HCT116 (cell line): ENCODE data around the gene ANO2. TPM values are rescaled to one million over a fixed set of nuclear protein-coding genes. Genes with fewer than 3 reads are reported as not detected.

Experiments
- ATAC-seq: fragments of 200-7000 bp; cut with Tn5 transposase; 2 replicates; pipeline ENCODE4 v1.9.1; 2020; ENCODE audit warnings: mild to moderate bottlenecking, moderate library complexity
- BruUV-seq: library from RNA; stranded (reverse); fragments of 400-500 nt; replicated peaks from 2 replicates; lab custom pipeline; 2021; lab: Mats Ljungman, UMichigan
- CTCF ChIA-PET: fragments of 300-600 bp; sonication (Branson Sonifier 250); formaldehyde crosslinking; loops from one replicate; lab custom pipeline; 2021; ENCODE audit warnings: antibody characterized with exemption; lab: Charles Lee
- POLR2A ChIA-PET: fragments of 300-600, 350-600 bp; sonication (Branson Sonifier 250); formaldehyde crosslinking; loops from one replicate; lab custom pipeline; 2021; ENCODE audit warnings: antibody characterized with exemption; lab: Charles Lee
- RAD21 ChIA-PET, 2 experiments: fragments of 300-600 bp; sonication (Branson Sonifier 250); formaldehyde crosslinking; loops; one replicate each; lab custom pipeline; 2023; ENCODE audit warnings: low total read pairs in 2 of 2; ENCODE audit not compliant: uncharacterized antibody in 2 of 2, unreplicated experiment in 2 of 2, low non-redundant PET in 1 of 2; lab: Charles Lee
- DNase-seq: peaks from one replicate; pipeline ENCODE4 v3.0.0-alpha.2; 2010; ENCODE audit warnings: low read depth, low spot score
- H2AFZ ChIP-seq: fragments of 200-600 bp; shearing (Covaris generic), sonication (generic); 2 replicates; pipeline ENCODE4 v1.6.1; 2017; ENCODE audit warnings: low read depth, mixed run types, mixed read lengths, antibody characterized with exemption, low read length; ENCODE audit not compliant: poor library complexity, severe bottlenecking
- H3K27ac ChIP-seq: 2 replicates; pipeline ENCODE4 v1.5.1; 2012; ENCODE audit warnings: low read depth, low read length
- H3K27me3 ChIP-seq: fragments of 200-600 bp; sonication (generic); 2 replicates; pipeline ENCODE4 v1.6.1; 2016; ENCODE audit warnings: mixed run types, low read length, mixed read lengths; ENCODE audit not compliant: insufficient read depth
- H3K36me3 ChIP-seq, 2 experiments: fragments of 200-500 bp in 1 of 2; fragments of 200-600 bp in 1 of 2; sonication (Bioruptor generic) in 1 of 2; sonication (generic) in 1 of 2; 2 replicates each; pipeline versions ENCODE4 v1.5.1 to v1.6.1; 2014 to 2016; ENCODE audit warnings: low read length in 2 of 2, inconsistent platforms in 1 of 2, mixed read lengths in 1 of 2, mixed run types in 1 of 2; ENCODE audit not compliant: insufficient read depth in 2 of 2, control insufficient read depth in 1 of 2
- H3K4me1 ChIP-seq, 2 experiments: fragments of 200-600 bp in 1 of 2; sonication (generic) in 1 of 2; 2 replicates each; pipeline versions ENCODE4 v1.5.1 to v1.6.1; 2012 to 2017; ENCODE audit warnings: low read length in 2 of 2, inconsistent platforms in 1 of 2, mild to moderate bottlenecking in 1 of 2, mixed read lengths in 1 of 2, mixed run types in 1 of 2, moderate library complexity in 1 of 2; ENCODE audit not compliant: insufficient read depth in 2 of 2, control insufficient read depth in 1 of 2
- H3K4me2 ChIP-seq: fragments of 200-600 bp; sonication (generic); 2 replicates; pipeline ENCODE4 v1.6.1; 2017; ENCODE audit warnings: mixed run types, low read length, mixed read lengths
- H3K4me3 ChIP-seq, 2 experiments: fragments of 200-600 bp in 1 of 2; sonication (generic) in 1 of 2; replicated peaks in 1 of 2; 2 replicates each; pipeline ENCODE4 v1.5.1; 2011 to 2016; ENCODE audit warnings: low read length in 2 of 2, control low read depth in 1 of 2, low read depth in 1 of 2, mild to moderate bottlenecking in 1 of 2, mixed read lengths in 1 of 2, mixed run types in 1 of 2
- H3K79me2 ChIP-seq: fragments of 200-600 bp; sonication (generic); 2 replicates; pipeline ENCODE4 v1.6.1; 2017; ENCODE audit warnings: mild to moderate bottlenecking, mixed run types, low read length, moderate library complexity, mixed read lengths; ENCODE audit not compliant: insufficient read depth
- H3K9ac ChIP-seq: fragments of 200-600 bp; sonication (generic); 2 replicates; pipeline ENCODE4 v1.6.1; 2016; ENCODE audit warnings: low read length, mixed read lengths
- H3K9me2 ChIP-seq: fragments of 200-600 bp; sonication (generic), shearing (Covaris generic); 2 replicates; pipeline ENCODE4 v1.6.1; 2017; ENCODE audit warnings: mixed run types, mild to moderate bottlenecking, moderate library complexity; ENCODE audit not compliant: insufficient read depth
- H3K9me3 ChIP-seq, 2 experiments: fragments of 200-500 bp in 1 of 2; fragments of 200-600 bp in 1 of 2; sonication (Bioruptor generic) in 1 of 2; sonication (generic) in 1 of 2; 2 replicates each; pipeline ENCODE4 v1.6.1; 2014 to 2017; ENCODE audit warnings: low read length in 2 of 2, mixed read lengths in 2 of 2, inconsistent platforms in 1 of 2, low read depth in 1 of 2, mild to moderate bottlenecking in 1 of 2, mixed run types in 1 of 2, moderate library complexity in 1 of 2; ENCODE audit not compliant: control insufficient read depth in 1 of 2, insufficient read depth in 1 of 2
- H4K20me1 ChIP-seq: fragments of 200-600 bp; sonication (generic), shearing (Covaris generic); 2 replicates; pipeline ENCODE4 v1.6.1; 2017; ENCODE audit warnings: mixed run types, mild to moderate bottlenecking, moderate library complexity; ENCODE audit not compliant: insufficient read depth
- EZH2phosphoT487 ChIP-seq: fragments of 200-600 bp; IDR thresholded peaks from 2 replicates; pipeline ENCODE4 v1.6.1; 2018; ENCODE audit warnings: antibody characterized with exemption, borderline replicate concordance
- JUND ChIP-seq: IDR thresholded peaks from 2 replicates; pipeline ENCODE4 v1.6.1; 2012
- SP1 ChIP-seq: IDR thresholded peaks from 2 replicates; pipeline ENCODE4 v1.6.1; 2012; ENCODE audit warnings: low read depth
- SRF ChIP-seq: IDR thresholded peaks from 2 replicates; pipeline ENCODE4 v1.6.1; 2012; ENCODE audit warnings: low read depth
- ZNF274 ChIP-seq: fragments of 200-500 bp; sonication (Bioruptor generic); IDR thresholded peaks from 2 replicates; pipeline ENCODE4 v1.6.1; 2014; ENCODE audit warnings: mild to moderate bottlenecking, low read depth, low read length, inconsistent platforms
- intact Hi-C: fragments of 100-400 bp; cut with micrococcal nuclease; formaldehyde crosslinking; loops from 2 replicates; pipeline ENCODE4 v1.10.0; 2022
- total RNA-seq: library from RNA; stranded (reverse); gene quantifications from one replicate; pipeline ENCODE4 v1.2.1, GENCODE V29; 2021; ENCODE audit not compliant: unreplicated experiment
- TF ChIP-seq, protein P1 (sequence below), 3 experiments: fragments of 200-600 bp in 1 of 3; sonication (generic) in 1 of 3; IDR thresholded peaks in 2 of 3; conservative IDR thresholded peaks in 1 of 3; 2 replicates each; pipeline ENCODE4 v1.5.1; 2012 to 2017; ENCODE audit warnings: low read depth in 2 of 3, low read length in 2 of 3, antibody characterized with exemption in 1 of 3, borderline replicate concordance in 1 of 3, control low read depth in 1 of 3, mild to moderate bottlenecking in 1 of 3, mixed read lengths in 1 of 3, mixed run types in 1 of 3, moderate library complexity in 1 of 3; ENCODE audit not compliant: insufficient read depth in 1 of 3

The ANO2 gene
- total RNA-seq, 1 experiment from 2014 or later = not detected

DNA sequence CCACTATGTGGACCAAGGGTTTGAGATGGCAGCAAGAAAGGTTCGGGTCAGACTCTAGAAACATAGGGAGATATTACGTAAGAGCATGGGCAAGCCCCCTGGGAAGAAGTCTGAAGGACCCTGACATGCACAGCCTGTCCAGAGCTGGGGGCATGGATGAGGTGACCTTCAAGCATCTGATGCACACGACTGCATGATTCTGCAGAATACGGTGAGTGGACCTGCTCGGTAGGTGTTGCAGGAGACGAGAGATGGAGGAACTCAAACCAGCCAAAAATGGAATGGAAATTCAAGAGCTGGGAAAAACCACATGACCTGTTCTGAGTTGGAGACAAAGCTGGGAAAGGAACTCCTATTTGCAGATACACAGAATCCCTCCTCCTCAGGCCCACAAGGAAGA, 43.6 kb downstream of the ANO2 start:
- RAD21 ChIA-PET = no interaction called here
- H3K36me3 ChIP-seq = no peaks in the 10 kb centered on the region
- H3K4me3 ChIP-seq = no peak overlapping the region
- no TSS peak for BruUV-seq
- CTCF ChIA-PET = no interaction called here
- no peak for ATAC-seq
- H3K9me2 ChIP-seq = no peaks in the 10 kb centered on the region
- no peak overlapping the region for H3K9ac ChIP-seq
- TF ChIP-seq JUND = no peak
- TF ChIP-seq, protein P1, sequence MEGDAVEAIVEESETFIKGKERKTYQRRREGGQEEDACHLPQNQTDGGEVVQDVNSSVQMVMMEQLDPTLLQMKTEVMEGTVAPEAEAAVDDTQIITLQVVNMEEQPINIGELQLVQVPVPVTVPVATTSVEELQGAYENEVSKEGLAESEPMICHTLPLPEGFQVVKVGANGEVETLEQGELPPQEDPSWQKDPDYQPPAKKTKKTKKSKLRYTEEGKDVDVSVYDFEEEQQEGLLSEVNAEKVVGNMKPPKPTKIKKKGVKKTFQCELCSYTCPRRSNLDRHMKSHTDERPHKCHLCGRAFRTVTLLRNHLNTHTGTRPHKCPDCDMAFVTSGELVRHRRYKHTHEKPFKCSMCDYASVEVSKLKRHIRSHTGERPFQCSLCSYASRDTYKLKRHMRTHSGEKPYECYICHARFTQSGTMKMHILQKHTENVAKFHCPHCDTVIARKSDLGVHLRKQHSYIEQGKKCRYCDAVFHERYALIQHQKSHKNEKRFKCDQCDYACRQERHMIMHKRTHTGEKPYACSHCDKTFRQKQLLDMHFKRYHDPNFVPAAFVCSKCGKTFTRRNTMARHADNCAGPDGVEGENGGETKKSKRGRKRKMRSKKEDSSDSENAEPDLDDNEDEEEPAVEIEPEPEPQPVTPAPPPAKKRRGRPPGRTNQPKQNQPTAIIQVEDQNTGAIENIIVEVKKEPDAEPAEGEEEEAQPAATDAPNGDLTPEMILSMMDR (IDR thresholded peaks at IDR 0.05 in 2 of 3, conservative IDR thresholded peaks at IDR 0.05 in 1 of 3; ENCODE audit: borderline replicate concordance in 1 of 3, insufficient read depth in 1 of 3, low read depth in 2 of 3, low read length in 2 of 3) = no peak
- no peak for TF ChIP-seq ZNF274
- no peak for TF ChIP-seq EZH2phosphoT487
- TF ChIP-seq SRF = no peak
- no peak for DNase-seq
- H4K20me1 ChIP-seq = no peaks in the 10 kb centered on the region
- no peak overlapping the region for H3K27ac ChIP-seq
- POLR2A ChIA-PET = no interaction called here
- no peak overlapping the region for H2AFZ ChIP-seq
- no peak overlapping the region for H3K4me2 ChIP-seq
- no peaks in the 10 kb centered on the region for H3K9me3 ChIP-seq
- 0 out of 2 replicates have a peak, but pooled peaks cover 4% of the 10 kb centered on the region for H3K27me3 ChIP-seq
- intact Hi-C loops = no loop called here
- no peaks in the 10 kb centered on the region for H3K79me2 ChIP-seq
- H3K4me1 ChIP-seq = no peaks in the 10 kb centered on the region

DNA sequence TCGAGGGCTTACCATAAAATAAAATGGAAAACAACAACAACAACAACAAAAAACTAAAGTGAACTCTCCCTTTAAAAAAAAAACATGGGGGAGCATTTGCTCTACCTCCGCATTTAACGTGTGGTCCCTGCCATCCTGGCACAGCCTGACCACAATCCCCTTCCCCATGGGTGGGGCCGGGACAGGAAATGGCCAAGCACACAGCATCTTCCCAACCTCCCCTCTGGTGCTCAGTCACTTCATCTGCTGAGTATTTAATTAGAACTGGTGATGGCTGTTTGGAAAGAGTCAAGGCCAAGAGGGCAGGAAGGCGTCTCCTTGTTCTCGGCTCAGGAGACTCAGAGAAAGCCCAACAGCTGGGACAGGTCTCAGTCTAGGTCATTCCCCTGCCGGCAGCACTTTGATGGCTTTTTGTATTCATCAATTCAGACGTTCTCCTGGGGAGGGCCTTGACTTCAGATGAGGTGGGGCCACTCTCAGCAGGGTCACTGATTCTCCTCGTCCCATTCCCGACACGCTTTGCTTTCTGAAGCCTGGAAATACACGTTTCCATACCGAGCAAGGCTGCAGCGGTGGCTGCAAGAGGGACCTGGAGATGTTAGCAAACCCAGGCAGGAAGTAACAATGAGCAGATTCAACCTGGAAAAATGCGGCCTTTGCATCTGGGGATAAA, 44.4 kb downstream of the ANO2 start:
- Histone ChIP-seq H3K27ac (no peak overlapping the region), H3K9me3 (no peaks in the 10 kb centered on the region), H3K4me2 (no peak overlapping the region), H3K27me3 (0 out of 2 replicates have a peak, but pooled peaks cover 4% of the 10 kb centered on the region), H3K4me1 (no peaks in the 10 kb centered on the region), H3K79me2 (no peaks in the 10 kb centered on the region), H3K4me3 (no peak overlapping the region), H3K36me3 (no peaks in the 10 kb centered on the region), H2AFZ (no peak overlapping the region), H3K9ac (no peak overlapping the region), H4K20me1 (no peaks in the 10 kb centered on the region), H3K9me2 (no peaks in the 10 kb centered on the region)
- ChIA-PET RAD21 (no interaction called here), POLR2A (no interaction called here), CTCF (interaction anchor here (2.3 kb wide), 1 partner anchor 12 kb away, joined by 11 read pairs; no protein-coding TSS in a partner anchor)
- intact Hi-C loops = no loop called here
- DNase-seq (no peak), ATAC-seq (no peak)
- BruUV-seq = no TSS peak
- TF ChIP-seq SRF = no peak
- no peak for TF ChIP-seq SP1
